ENCODE data around the gene LRRK1.
A peak's percentile ranks its signal among the peaks of the same experiment; 100 is the strongest.

The LRRK1 gene

GRCh38 chr15:100890850-100891249, 28.3 kb upstream of the LRRK1 start:
- no peak for DNase-seq (ENCODE audit: low read depth in 2 of 2)

GRCh38 chr15:100891307-100892012, 27.7 kb upstream of the LRRK1 start:
- DNase-seq (ENCODE audit: low read depth in 2 of 2), result no peak

GRCh38 chr15:100892013-100892355, 27.2 kb upstream of the LRRK1 start:
- DNase-seq (ENCODE audit: low read depth in 2 of 2), result no peak

DNA sequence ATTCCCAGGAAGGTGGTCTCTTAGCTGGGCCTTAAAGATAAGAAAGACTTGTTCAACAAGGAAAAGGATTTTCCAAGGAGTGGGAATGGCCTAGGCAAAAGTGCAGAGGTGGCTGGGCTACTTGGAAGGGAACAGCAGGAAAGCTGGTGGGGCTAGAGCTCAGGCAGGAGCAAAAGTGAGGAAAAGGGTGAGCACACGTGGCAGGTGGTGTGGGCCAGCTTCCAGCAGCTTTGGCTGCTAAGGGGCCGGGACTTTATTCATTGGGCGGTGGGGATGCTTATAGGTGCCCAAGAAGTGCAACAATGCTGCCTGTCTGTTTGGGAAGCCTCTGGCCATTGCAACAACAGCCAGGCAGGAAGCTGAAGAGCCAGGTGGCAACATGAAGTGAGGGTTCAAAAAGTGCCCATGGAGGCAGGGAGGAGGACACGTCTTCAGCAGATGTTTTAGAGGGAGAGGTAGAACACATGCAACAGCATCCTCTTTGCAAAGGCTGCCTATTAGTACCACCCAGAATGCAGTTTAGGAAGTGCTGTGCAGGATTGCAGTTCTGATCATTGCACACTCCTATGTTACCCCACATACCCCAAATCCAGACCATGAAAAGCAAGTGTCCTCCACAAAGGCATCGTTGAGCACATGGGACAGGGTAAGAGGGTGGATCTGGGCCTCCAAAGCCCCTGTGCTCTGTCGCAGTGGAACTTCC, 25.7 kb upstream of the LRRK1 start:
- no peak for DNase-seq (ENCODE audit: low read depth in 2 of 2)

DNA sequence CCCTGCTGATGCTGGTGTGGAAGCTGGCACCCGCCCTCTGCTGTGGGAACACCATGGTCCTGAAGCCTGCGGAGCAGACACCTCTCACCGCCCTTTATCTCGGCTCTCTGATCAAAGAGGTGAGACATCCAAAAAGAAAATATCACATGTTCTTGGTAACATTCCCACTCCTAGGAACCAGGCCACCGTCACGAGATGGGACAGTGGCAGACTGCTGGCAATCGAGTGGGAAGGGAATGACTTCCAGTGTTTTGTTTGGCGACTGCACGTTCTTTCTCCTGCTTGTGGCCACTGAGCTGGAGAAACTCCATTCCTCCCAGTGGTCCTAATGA, 25.2 kb upstream of the LRRK1 start:
- DNase-seq (ENCODE audit: low read depth in 2 of 2), result no peak

GRCh38 chr15:100895721-100896120, 23.4 kb upstream of the LRRK1 start:
- no peak for DNase-seq (ENCODE audit: low read depth in 2 of 2)

- no peak for DNase-seq (ENCODE audit: low read depth in 2 of 2)
Measured at GRCh38 chr15:100897221-100898151, 21.7 kb upstream of the LRRK1 start.

GRCh38 chr15:100898152-100898490, 21.0 kb upstream of the LRRK1 start:
- no peak for DNase-seq (ENCODE audit: low read depth in 2 of 2)

GRCh38 chr15:100898661-100899462, 20.3 kb upstream of the LRRK1 start:
- no peak for DNase-seq (ENCODE audit: low read depth in 2 of 2)

- DNase-seq (ENCODE audit: low read depth in 2 of 2), result no peak
Measured at GRCh38 chr15:100899601-100900000, 19.6 kb upstream of the LRRK1 start.

DNA sequence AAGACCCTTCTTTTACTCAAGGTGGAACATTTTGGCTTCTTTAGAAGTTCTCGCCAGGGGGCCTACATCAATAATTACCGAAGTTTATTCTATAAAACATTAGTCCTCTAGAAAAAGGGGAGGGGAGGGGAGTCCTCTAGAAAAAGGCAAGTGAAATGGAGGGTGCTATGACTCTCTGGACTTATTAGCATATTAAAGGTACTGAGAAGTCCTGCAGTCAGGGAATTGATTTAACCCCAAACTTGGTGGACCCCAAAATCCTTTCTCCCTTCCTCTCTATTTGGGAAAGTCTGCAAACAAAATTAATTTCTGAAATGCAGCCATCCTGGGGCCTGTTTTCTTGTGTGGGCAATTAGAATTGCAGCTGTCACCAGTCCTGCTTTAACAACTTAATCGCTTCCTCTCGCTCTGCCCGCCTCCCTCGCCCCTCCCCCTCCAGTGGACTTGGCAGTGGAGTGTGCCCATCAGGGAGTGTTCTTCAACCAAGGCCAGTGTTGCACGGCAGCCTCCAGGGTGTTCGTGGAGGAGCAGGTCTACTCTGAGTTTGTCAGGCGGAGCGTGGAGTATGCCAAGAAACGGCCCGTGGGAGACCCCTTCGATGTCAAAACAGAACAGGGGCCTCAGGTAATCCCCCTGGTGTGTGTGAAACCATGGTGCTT, 18.9 kb upstream of the LRRK1 start:
- no peak for DNase-seq (ENCODE audit: low read depth in 2 of 2)

- DNase-seq (ENCODE audit: low read depth in 2 of 2), result no peak
Measured at GRCh38 chr15:100900795-100901169, 18.4 kb upstream of the LRRK1 start.

DNA sequence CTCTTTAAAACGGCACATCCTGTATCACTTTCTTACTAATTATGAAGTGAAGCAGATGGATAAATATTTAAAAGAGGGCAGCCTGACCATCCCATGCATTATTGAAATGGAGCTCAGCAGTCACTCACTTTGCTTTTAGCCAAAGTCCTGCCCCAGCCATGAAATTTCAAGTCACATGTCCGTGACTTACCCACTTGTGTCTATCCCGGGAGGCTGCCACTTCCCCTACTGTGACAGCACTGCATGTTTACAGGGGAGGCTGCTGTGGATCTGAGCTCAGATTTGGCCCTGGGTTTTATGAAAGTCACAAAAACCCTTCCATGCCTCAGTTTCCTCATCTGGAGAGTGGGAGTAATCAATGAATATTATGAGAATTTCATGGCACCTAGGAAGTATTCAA, 17.9 kb upstream of the LRRK1 start:
- DNase-seq (ENCODE audit: low read depth in 2 of 2), result no peak

GRCh38 chr15:100901702-100902435, 17.3 kb upstream of the LRRK1 start:
- no peak for DNase-seq (ENCODE audit: low read depth in 2 of 2)

DNA sequence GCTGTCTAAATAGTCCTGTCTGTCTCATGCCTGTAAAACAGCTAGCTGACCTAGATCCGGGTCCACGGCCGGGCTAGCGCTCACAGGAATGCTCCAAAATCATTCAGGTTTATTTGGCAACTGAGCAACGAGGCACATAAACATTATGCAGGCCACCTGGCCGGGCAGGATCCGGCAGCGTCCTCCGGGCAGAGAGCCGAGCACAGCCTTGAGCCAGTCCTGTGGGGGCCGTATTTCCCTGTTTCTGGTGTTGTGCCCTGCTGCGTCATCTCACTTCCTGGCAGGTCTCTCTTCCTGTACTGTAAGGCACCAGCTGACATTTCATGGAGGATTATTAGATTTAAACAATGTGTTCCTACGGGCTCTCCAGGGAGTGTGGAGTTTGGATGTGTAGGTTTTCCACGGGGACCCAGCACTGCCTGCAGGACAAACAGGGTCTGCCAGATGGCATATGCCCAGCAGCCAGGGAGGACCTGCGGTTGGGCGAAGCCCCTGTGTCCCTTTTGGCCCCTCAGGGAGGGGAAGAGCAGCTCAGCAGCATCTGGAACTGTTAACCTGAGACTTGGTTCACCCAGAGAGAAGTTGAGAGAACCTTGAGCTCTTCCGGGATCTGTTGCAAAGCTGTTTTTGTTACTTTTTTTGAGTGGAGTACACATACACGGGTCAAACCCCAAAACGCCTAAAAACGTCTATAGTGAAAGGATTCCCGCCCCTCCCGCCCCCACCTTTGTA, 16.6 kb upstream of the LRRK1 start:
- peak; percentile 59 to 60 for DNase-seq (ENCODE audit: low read depth in 2 of 2)

DNA sequence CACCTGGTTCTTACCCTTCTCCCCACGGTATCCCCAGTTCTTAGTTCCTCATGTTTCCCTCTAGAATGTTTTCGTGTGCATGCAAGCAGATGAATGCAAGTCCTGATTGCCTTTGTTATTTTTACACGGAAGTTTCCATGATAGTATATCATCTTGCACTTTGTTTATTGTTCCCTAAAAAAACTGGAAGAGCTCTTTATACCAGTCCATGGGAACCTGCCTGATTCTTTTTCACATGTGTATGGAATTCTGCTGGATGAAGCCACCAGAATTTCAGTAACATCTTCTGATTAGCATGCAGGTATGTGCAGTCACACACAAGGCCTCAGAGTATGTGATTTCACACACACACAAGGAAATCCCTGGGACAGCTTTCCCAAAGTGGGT, 16.0 kb upstream of the LRRK1 start:
- DNase-seq (ENCODE audit: low read depth in 2 of 2), result no peak

DNA sequence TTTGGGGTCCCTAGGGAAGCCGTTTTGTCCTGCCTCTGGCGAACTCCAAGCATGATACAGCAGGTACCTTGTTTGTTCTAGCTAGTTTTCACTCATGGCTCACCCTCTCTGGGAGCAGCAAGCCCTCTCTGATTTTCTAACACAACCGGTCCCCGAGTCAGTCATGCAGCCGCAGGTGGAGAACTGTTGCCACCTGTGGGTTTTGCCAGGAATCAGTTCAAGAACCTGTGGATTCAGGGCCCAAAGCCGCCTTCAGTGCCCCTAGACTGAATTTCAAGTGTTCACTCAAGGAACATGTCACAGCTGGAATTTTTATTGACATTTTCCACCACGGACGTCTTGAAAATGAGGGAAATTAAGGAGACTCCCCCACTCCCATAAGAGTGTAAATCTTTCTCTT, 13.3 kb upstream of the LRRK1 start:
- DNase-seq (ENCODE audit: low read depth in 2 of 2), result no peak

- no peak for DNase-seq (ENCODE audit: low read depth in 2 of 2)
Measured at GRCh38 chr15:100908466-100908865, 10.7 kb upstream of the LRRK1 start.

GRCh38 chr15:100909565-100909964, 9.6 kb upstream of the LRRK1 start:
- DNase-seq (ENCODE audit: low read depth in 2 of 2), result no peak

Data from fibroblast of skin of left quadriceps (primary cell).